ENCODE data around the gene SLC6A18. TPM values are rescaled to one million over a fixed set of nuclear protein-coding genes. Genes with fewer than 3 reads are reported as not detected.
A peak's percentile ranks its signal among the peaks of the same experiment; 100 is the strongest.

The SLC6A18 gene
- total and polyA plus RNA-seq, 2 of the 13 experiments (the other 11 are each of a cell fraction or from before 2014, with no cell fraction given): not detected

DNA sequence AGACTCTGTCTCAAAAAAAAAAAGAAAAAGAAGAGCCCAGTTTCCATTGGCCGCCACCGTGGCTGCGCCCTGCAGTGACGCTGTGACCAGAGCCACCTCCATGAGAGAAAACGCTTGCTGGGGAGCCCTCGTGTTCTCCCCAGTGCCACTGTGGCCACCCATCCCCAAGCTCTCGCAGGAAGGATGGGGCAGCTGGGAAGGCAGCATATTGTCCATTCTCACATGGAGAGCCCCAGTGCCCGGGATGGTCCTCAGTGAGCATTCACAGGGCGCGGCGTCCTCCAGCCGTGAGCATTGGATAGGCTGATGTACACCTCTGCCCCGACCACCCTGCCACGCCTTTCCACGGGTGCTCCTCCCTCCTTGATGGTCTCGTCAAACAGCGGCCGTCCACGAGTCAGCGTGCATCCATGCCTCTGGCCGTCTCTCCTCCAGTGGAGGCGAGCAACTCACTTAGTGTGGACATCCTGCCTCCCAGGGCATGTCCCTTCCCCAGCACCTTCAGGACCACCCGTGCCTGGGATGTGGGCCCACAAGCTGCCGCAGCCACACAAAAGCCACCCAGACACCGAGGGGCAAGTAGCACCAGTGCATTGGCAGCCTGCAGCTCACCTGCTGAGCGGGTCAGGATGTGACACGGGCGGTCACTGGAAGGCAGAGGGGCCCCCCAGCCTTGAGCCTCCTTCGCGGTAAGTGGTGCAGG, 47.2 kb upstream of the SLC6A18 start (continued):
- TF ChIP-seq, protein P1, sequence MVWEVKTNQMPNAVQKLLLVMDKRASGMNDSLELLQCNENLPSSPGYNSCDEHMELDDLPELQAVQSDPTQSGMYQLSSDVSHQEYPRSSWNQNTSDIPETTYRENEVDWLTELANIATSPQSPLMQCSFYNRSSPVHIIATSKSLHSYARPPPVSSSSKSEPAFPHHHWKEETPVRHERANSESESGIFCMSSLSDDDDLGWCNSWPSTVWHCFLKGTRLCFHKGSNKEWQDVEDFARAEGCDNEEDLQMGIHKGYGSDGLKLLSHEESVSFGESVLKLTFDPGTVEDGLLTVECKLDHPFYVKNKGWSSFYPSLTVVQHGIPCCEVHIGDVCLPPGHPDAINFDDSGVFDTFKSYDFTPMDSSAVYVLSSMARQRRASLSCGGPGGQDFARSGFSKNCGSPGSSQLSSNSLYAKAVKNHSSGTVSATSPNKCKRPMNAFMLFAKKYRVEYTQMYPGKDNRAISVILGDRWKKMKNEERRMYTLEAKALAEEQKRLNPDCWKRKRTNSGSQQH (CRISPR knock-in tag; IDR thresholded peaks at IDR 0.05; ENCODE audit: low read depth): no peak
- no peak for TF ChIP-seq SALL2 (CRISPR knock-in tag; IDR thresholded peaks at IDR 0.05)
- no peak for TF ChIP-seq ZMAT3 (CRISPR knock-in tag; conservative IDR thresholded peaks at IDR 0.05)
- no peak for TF ChIP-seq ZNF549 (CRISPR knock-in tag; IDR thresholded peaks at IDR 0.05)
- TF ChIP-seq ZBTB38 (CRISPR knock-in tag; IDR thresholded peaks at IDR 0.05): peak; percentile 72; the same call in 1 of the 2 replicates
- no peak for TF ChIP-seq EHMT2 (IDR thresholded peaks at IDR 0.05; ENCODE audit: borderline replicate concordance, low read depth, low read length)
- no peak for TF ChIP-seq IRX3 (CRISPR knock-in tag; IDR thresholded peaks at IDR 0.05; ENCODE audit: borderline replicate concordance, low read depth)
- TF ChIP-seq ZZZ3 (CRISPR knock-in tag; IDR thresholded peaks at IDR 0.05; ENCODE audit: borderline replicate concordance): no peak
- TF ChIP-seq, protein P2, sequence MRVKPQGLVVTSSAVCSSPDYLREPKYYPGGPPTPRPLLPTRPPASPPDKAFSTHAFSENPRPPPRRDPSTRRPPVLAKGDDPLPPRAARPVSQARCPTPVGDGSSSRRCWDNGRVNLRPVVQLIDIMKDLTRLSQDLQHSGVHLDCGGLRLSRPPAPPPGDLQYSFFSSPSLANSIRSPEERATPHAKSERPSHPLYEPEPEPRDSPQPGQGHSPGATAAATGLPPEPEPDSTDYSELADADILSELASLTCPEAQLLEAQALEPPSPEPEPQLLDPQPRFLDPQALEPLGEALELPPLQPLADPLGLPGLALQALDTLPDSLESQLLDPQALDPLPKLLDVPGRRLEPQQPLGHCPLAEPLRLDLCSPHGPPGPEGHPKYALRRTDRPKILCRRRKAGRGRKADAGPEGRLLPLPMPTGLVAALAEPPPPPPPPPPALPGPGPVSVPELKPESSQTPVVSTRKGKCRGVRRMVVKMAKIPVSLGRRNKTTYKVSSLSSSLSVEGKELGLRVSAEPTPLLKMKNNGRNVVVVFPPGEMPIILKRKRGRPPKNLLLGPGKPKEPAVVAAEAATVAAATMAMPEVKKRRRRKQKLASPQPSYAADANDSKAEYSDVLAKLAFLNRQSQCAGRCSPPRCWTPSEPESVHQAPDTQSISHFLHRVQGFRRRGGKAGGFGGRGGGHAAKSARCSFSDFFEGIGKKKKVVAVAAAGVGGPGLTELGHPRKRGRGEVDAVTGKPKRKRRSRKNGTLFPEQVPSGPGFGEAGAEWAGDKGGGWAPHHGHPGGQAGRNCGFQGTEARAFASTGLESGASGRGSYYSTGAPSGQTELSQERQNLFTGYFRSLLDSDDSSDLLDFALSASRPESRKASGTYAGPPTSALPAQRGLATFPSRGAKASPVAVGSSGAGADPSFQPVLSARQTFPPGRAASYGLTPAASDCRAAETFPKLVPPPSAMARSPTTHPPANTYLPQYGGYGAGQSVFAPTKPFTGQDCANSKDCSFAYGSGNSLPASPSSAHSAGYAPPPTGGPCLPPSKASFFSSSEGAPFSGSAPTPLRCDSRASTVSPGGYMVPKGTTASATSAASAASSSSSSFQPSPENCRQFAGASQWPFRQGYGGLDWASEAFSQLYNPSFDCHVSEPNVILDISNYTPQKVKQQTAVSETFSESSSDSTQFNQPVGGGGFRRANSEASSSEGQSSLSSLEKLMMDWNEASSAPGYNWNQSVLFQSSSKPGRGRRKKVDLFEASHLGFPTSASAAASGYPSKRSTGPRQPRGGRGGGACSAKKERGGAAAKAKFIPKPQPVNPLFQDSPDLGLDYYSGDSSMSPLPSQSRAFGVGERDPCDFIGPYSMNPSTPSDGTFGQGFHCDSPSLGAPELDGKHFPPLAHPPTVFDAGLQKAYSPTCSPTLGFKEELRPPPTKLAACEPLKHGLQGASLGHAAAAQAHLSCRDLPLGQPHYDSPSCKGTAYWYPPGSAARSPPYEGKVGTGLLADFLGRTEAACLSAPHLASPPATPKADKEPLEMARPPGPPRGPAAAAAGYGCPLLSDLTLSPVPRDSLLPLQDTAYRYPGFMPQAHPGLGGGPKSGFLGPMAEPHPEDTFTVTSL (CRISPR knock-in tag; IDR thresholded peaks at IDR 0.05; ENCODE audit: borderline replicate concordance): no peak
- TF ChIP-seq AGO2 (optimal IDR thresholded peaks at IDR 0.05; ENCODE audit: low read depth, low read length): peak; percentile 70
- 0 out of 2 replicates have a peak, but pooled peaks have one; percentile 14 for TF ChIP-seq ZMYM3 (CRISPR knock-in tag; IDR thresholded peaks at IDR 0.05)
- TF ChIP-seq AKAP8 (CRISPR knock-in tag; IDR thresholded peaks at IDR 0.05): 0 out of 2 replicates have a peak, but pooled peaks have one; percentile 59
- TF ChIP-seq, protein P3, sequence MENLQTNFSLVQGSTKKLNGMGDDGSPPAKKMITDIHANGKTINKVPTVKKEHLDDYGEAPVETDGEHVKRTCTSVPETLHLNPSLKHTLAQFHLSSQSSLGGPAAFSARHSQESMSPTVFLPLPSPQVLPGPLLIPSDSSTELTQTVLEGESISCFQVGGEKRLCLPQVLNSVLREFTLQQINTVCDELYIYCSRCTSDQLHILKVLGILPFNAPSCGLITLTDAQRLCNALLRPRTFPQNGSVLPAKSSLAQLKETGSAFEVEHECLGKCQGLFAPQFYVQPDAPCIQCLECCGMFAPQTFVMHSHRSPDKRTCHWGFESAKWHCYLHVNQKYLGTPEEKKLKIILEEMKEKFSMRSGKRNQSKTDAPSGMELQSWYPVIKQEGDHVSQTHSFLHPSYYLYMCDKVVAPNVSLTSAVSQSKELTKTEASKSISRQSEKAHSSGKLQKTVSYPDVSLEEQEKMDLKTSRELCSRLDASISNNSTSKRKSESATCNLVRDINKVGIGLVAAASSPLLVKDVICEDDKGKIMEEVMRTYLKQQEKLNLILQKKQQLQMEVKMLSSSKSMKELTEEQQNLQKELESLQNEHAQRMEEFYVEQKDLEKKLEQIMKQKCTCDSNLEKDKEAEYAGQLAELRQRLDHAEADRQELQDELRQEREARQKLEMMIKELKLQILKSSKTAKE (CRISPR knock-in tag; IDR thresholded peaks at IDR 0.05; ENCODE audit: borderline replicate concordance): no peak
- no peak for TF ChIP-seq TBX2 (CRISPR knock-in tag; IDR thresholded peaks at IDR 0.05; ENCODE audit: borderline replicate concordance)
- TF ChIP-seq ZNF350 (CRISPR knock-in tag; IDR thresholded peaks at IDR 0.05; ENCODE audit: borderline replicate concordance, low read depth): no peak
- no peak for TF ChIP-seq ZNF556 (CRISPR knock-in tag; IDR thresholded peaks at IDR 0.05; ENCODE audit: borderline replicate concordance)
- TF ChIP-seq ZNF572 (CRISPR knock-in tag; IDR thresholded peaks at IDR 0.05): no peak
- TF ChIP-seq FOXK2 (IDR thresholded peaks at IDR 0.05): no peak
- no peak for TF ChIP-seq ZNF510 (CRISPR knock-in tag; IDR thresholded peaks at IDR 0.05; ENCODE audit: low read depth)
- TF ChIP-seq PHF21A (CRISPR knock-in tag; IDR thresholded peaks at IDR 0.05): no peak
- no peak for TF ChIP-seq FOXA1 (IDR thresholded peaks at IDR 0.05)
- no peak for TF ChIP-seq FOXA1 (CRISPR knock-in tag; IDR thresholded peaks at IDR 0.05)

All from HepG2 (cell line).